Common myeloid progenitor, CD34-positive (primary cell): Measurements from ENCODE around the gene ENO1. TPM values are rescaled to one million over a fixed set of nuclear protein-coding genes. Genes with fewer than 3 reads are reported as not detected.
"Not testable (repeated sequence)": the region's sequence is repeated elsewhere in the genome, so short reads cannot be mapped to it uniquely, and the experiment has no call there.

Source experiments
- CTCF ChIA-PET: fragments of 350-600 bp; sonication (Branson Sonifier 250); formaldehyde crosslinking; loops from one replicate; lab custom pipeline; 2021; ENCODE audit warnings: antibody characterized with exemption; lab: Charles Lee
- POLR2A ChIA-PET: fragments of 350-600 bp; sonication (Branson Sonifier 250); formaldehyde crosslinking; loops from one replicate; lab custom pipeline; 2021; ENCODE audit warnings: antibody characterized with exemption; lab: Charles Lee
- DNase-seq, 3 donors: peaks; one replicate each; pipeline versions ENCODE4 v3.0.0 to v3.0.0-alpha.2; 2013
- H3K27ac ChIP-seq, 2 experiments: 1 replicate in 1 of 2; 2 replicates in 1 of 2; pipeline ENCODE4 v1.7.0; 2013; ENCODE audit warnings: inconsistent platforms in 2 of 2, low read length in 2 of 2, mild to moderate bottlenecking in 2 of 2, low read depth in 1 of 2, moderate library complexity in 1 of 2; ENCODE audit not compliant: severe bottlenecking in 2 of 2, insufficient read depth in 1 of 2, poor library complexity in 1 of 2
- H3K27me3 ChIP-seq, 5 experiments: replicated peaks in 2 of 5; 1 replicate in 3 of 5; 2 replicates in 2 of 5; pipeline versions ENCODE4 v1.6.1 to v1.7.0; 2013; ENCODE audit warnings: low read length in 4 of 5, mild to moderate bottlenecking in 2 of 5, moderate library complexity in 2 of 5, inconsistent platforms in 1 of 5; ENCODE audit not compliant: insufficient read depth in 5 of 5, control insufficient read depth in 4 of 5
- H3K36me3 ChIP-seq, 4 experiments: 1 replicate in 2 of 4; 2 replicates in 2 of 4; pipeline versions ENCODE4 v1.6.1 to v1.7.0; 2013; ENCODE audit warnings: low read length in 3 of 4, control low read depth in 1 of 4, mild to moderate bottlenecking in 1 of 4; ENCODE audit not compliant: control insufficient read depth in 4 of 4, insufficient read depth in 4 of 4
- H3K4me1 ChIP-seq, 4 experiments: 1 replicate in 3 of 4; 2 replicates in 1 of 4; pipeline versions ENCODE4 v1.6.1 to v1.7.1; 2013; ENCODE audit warnings: low read length in 3 of 4, mild to moderate bottlenecking in 3 of 4, control low read depth in 1 of 4, inconsistent platforms in 1 of 4, moderate library complexity in 1 of 4; ENCODE audit not compliant: control insufficient read depth in 4 of 4, insufficient read depth in 4 of 4; ENCODE audit errors: control extremely low read depth in 1 of 4
- H3K4me3 ChIP-seq, 7 experiments: 1 replicate in 4 of 7; 2 replicates in 3 of 7; pipeline versions ENCODE4 v1.5.1 to v1.7.0; 2013; ENCODE audit warnings: mild to moderate bottlenecking in 7 of 7, low read length in 6 of 7, moderate library complexity in 6 of 7, inconsistent platforms in 2 of 7, low read depth in 2 of 7, control low read depth in 1 of 7; ENCODE audit not compliant: insufficient read depth in 4 of 7, control insufficient read depth in 1 of 7; ENCODE audit errors: extremely low read depth in 1 of 7
- H3K9me3 ChIP-seq, 5 experiments: 1 replicate in 4 of 5; 2 replicates in 1 of 5; pipeline versions ENCODE4 v1.6.1 to v1.7.1; 2013; ENCODE audit warnings: low read length in 4 of 5, mild to moderate bottlenecking in 2 of 5, inconsistent platforms in 1 of 5, low read depth in 1 of 5, moderate library complexity in 1 of 5; ENCODE audit not compliant: control insufficient read depth in 4 of 5, insufficient read depth in 2 of 5; ENCODE audit errors: control extremely low read depth in 1 of 5
- WGBS: methylation state at CpG from one replicate; pipeline ENCODE4 v1.1.5; 2013; ENCODE audit not compliant: insufficient coverage; 5-methylcytosine and 5-hydroxymethylcytosine counted together
- polyA plus RNA-seq: library from polyadenylated mRNA; unstranded; fragments of 120-200 nt; gene quantifications from one replicate; pipeline ENCODE4 v1.2.1, GENCODE V29; 2013

ENO1 gene
- polyA plus RNA-seq, result 1,190 TPM

- H3K9me3 ChIP-seq, result no peaks in the 10 kb centered on the region
- DNase-seq, result no peak
- H3K36me3 ChIP-seq, result peaks cover 0 to 33% (median 16%) of the 10 kb centered on the region in 4 experiments
- peaks cover 35 to 72% (median 61%) of the 10 kb centered on the region in 4 experiments for H3K4me1 ChIP-seq
- POLR2A ChIA-PET, result interaction anchor here (0.7 to 3.2 kb wide), 6 partner anchors 8 to 40 kb away, joined by 3 to 27 read pairs (median 7); no protein-coding TSS in a partner anchor
- H3K27me3 ChIP-seq, result no peaks in the 10 kb centered on the region
- CTCF ChIA-PET, result interaction anchor here (0.7 to 9.4 kb wide), 4 partner anchors 17 to 223 kb away, joined by 3 to 131 read pairs (median 5); no protein-coding TSS in a partner anchor
- WGBS, result 0% methylated on average over 24 of the region's 24 CpGs
- peak within 1 kb of the TSS; percentile 80 to 97 (median 90) for H3K4me3 ChIP-seq
- H3K27ac ChIP-seq, result peak within 1 kb of the TSS; percentile 72 to 91
Observed at GRCh38 chr1:8878448-8878697, at the start of gene ENO1. Gene ENO1 (minus strand): TSS chr1:8878686. CDS start chr1:8874908, 3,778 bp downstream.

- ChIA-PET POLR2A (interaction anchor here (0.6 kb wide), 1 partner anchor 184 kb away, joined by 3 read pairs; no protein-coding TSS in a partner anchor), CTCF (interaction anchor here (0.6 to 2.3 kb wide), 5 partner anchors 9 to 562 kb away, joined by 3 to 11 read pairs (median 5); no protein-coding TSS in a partner anchor)
- no peak for DNase-seq
- Histone ChIP-seq H3K36me3 (no peaks in the 10 kb centered on the region), H3K4me1 (peaks cover 4 to 19% (median 17%) of the 10 kb centered on the region in 4 experiments), H3K4me3 (no peak overlapping the region), H3K27ac (no peak overlapping the region), H3K27me3 (no peaks in the 10 kb centered on the region), H3K9me3 (no peaks in the 10 kb centered on the region)
- WGBS, result 100% methylated on average over 9 of the region's 12 CpGs
Observed at GRCh38 chr1:8926707-8927694, 48.5 kb upstream of the ENO1 start.

- H3K36me3 ChIP-seq, result no peaks in the 10 kb centered on the region
- no peak for DNase-seq
- H3K4me3 ChIP-seq, result no peak overlapping the region
- no peaks in the 10 kb centered on the region for H3K9me3 ChIP-seq
- H3K4me1 ChIP-seq, result peaks cover 4 to 23% (median 18%) of the 10 kb centered on the region in 4 experiments
- ChIA-PET CTCF (interaction anchor here (0.9 to 1.5 kb wide), 2 partner anchors 11 to 37 kb away, joined by 3 to 7 read pairs; no protein-coding TSS in a partner anchor), POLR2A (interaction anchor here (0.6 to 0.9 kb wide), 2 partner anchors 49 to 181 kb away, joined by 3 to 4 read pairs; no protein-coding TSS in a partner anchor)
- no peaks in the 10 kb centered on the region for H3K27me3 ChIP-seq
- WGBS, result 97% methylated on average over 9 of the region's 9 CpGs
- no peak overlapping the region for H3K27ac ChIP-seq
Observed at GRCh38 chr1:8925960-8926359, 47.5 kb upstream of the ENO1 start.

GRCh38 chr1:8925406-8925805 lies 46.9 kb upstream of the ENO1 start:
- peak in 2 of 3 donors; percentile 73 to 77 for DNase-seq
- H3K36me3 ChIP-seq, result no peaks in the 10 kb centered on the region
- H3K27ac ChIP-seq, result no peak overlapping the region
- no peaks in the 10 kb centered on the region for H3K27me3 ChIP-seq
- CTCF ChIA-PET, result interaction anchor here (0.9 to 1.5 kb wide), 3 partner anchors 11 to 64 kb away, joined by 3 to 7 read pairs (median 4); no protein-coding TSS in a partner anchor
- no peaks in the 10 kb centered on the region for H3K9me3 ChIP-seq
- 0% methylated on average over 2 of the region's 2 CpGs for WGBS
- POLR2A ChIA-PET, result interaction anchor here (0.6 to 0.9 kb wide), 2 partner anchors 49 to 182 kb away, joined by 3 to 4 read pairs; no protein-coding TSS in a partner anchor
- H3K4me1 ChIP-seq, result peaks cover 4 to 26% (median 22%) of the 10 kb centered on the region in 4 experiments
- H3K4me3 ChIP-seq, result no peak overlapping the region

DNA sequence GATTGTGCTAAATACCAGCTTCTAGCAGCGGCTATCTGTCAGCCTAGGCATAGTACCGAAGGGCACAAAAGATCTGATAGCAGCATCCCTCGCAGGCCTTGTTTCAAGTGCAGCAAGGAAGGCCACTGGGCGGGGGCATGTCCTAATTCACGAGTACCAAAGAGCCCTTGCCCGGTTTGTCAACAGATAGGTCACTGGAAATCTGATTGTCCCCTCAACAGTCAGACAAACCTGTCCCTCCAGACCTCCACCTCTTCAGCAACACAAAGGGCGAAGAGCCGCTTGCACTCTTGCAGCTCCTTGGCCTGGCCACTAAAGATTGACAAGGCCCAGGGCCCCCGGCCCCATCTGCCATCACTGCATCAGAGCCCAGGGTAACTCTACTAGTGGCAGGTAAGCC lies 44.5 kb upstream of the ENO1 start:
- H3K27ac ChIP-seq, result no peak overlapping the region
- no peak for DNase-seq
- H3K4me3 ChIP-seq, result no peak overlapping the region
- H3K36me3 ChIP-seq, result no peaks in the 10 kb centered on the region
- H3K27me3 ChIP-seq, result no peaks in the 10 kb centered on the region
- ChIA-PET CTCF (interaction anchor here (0.8 to 6.6 kb wide), 5 partner anchors 16 to 219 kb away, joined by 3 to 62 read pairs (median 3); no protein-coding TSS in a partner anchor), POLR2A (no interaction called here)
- H3K9me3 ChIP-seq, result no peaks in the 10 kb centered on the region
- WGBS, result 96% methylated on average over 8 of the region's 9 CpGs
- H3K4me1 ChIP-seq, result peaks cover 5 to 28% (median 22%) of the 10 kb centered on the region in 4 experiments

DNA sequence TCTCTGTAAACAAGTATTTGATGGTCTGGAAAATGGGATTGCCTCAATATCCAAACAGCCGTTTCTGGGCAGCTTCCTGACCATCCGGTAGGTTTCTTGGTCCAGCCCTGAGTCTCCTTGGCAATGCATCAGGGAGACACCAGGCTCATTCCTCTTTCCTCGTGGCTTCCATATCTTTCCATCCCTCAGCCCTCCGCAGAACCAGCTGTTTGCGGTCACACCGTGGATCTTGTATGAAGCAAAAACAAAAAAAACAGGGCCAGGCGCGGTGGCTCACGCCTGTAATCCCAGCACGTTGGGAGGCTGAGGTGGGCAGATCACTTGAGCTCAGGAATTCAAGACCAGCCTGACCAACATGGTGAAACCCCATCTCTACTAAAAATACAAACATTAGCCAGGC lies 39.0 kb upstream of the ENO1 start:
- 78% methylated on average over 8 of the region's 10 CpGs for WGBS
- POLR2A ChIA-PET, result interaction anchor here (0.6 to 1.6 kb wide), 3 partner anchors 39 to 76 kb away, joined by 3 to 6 read pairs (median 5); partner anchors contain the start of gene ENO1
- not testable (repeated sequence) for DNase-seq

More for the DNA sequence above, 39.0 kb upstream of the ENO1 start:
- H3K4me3 ChIP-seq, H3K27me3 ChIP-seq, H3K9me3 ChIP-seq, H3K36me3 ChIP-seq, H3K27ac ChIP-seq, H3K4me1 ChIP-seq: not testable (repeated sequence)
- CTCF ChIA-PET, result interaction anchor here (0.6 to 9.2 kb wide), 17 partner anchors 10 to 183 kb away, joined by 3 to 133 read pairs (median 6); partner anchors contain the start of gene CA6
